ENCODE data around the gene DPF3. TPM values are rescaled to one million over a fixed set of nuclear protein-coding genes. Genes with fewer than 3 reads are reported as not detected.

Gene DPF3
- total and polyA plus RNA-seq, 9 of the 15 experiments (the other 6 are each of a cell fraction or from before 2014, with no cell fraction given), result 0.21 to 4.9 (median 1.2) TPM

DNA sequence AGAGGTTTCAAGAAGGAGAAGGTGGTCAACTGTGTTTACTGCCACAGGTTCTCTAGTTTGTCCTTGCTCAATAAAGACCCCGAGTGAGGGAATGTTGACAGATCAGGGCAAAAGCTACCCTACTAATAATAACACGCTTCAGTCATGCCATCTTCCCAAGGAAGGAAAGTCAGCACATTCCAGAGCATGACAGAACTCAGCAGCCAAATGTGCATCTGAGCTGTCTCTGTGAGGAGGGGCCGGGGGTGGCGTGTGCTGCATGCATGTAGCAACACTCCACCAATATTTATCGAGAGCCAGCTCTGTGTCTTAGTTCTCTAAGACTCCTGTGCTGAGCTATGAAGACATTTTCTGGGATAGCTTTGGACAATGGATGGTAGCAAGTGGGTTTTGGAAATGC is 260.4 kb downstream of the DPF3 start:
- Histone ChIP-seq H3K4me1 (replicated peaks in 1 of 2; ENCODE audit: control insufficient read depth in 2 of 2, insufficient read depth in 2 of 2, low read length in 2 of 2) (no peaks in the 10 kb centered on the region), H3K9me1 (ENCODE audit: control insufficient read depth, insufficient read depth, low read length) (no peaks in the 10 kb centered on the region), H3K27ac (ENCODE audit: extremely low read depth, low read depth, low read length) (no peak overlapping the region), H3K4me3 (no peak overlapping the region), H2AFZ (ENCODE audit: low read depth, low read length) (no peak overlapping the region), H4K20me1 (replicated peaks; ENCODE audit: control insufficient read depth, insufficient read depth, low read length) (no peaks in the 10 kb centered on the region), H3K9ac (ENCODE audit: insufficient read depth in 1 of 2, low read depth in 2 of 2, low read length in 2 of 2) (no peak overlapping the region), H3K9me3 (replicated peaks; ENCODE audit: control insufficient read depth, insufficient read depth, low read depth, low read length) (no peaks in the 10 kb centered on the region), H3K36me3 (ENCODE audit: control insufficient read depth, insufficient read depth, low read length) (no peaks in the 10 kb centered on the region), H3K79me2 (ENCODE audit: control insufficient read depth, insufficient read depth, low read length) (no peaks in the 10 kb centered on the region), H3K4me2 (ENCODE audit: insufficient read depth, low read length) (no peak overlapping the region), H3K27me3 (ENCODE audit: control insufficient read depth in 2 of 2, insufficient read depth in 2 of 2, low read length in 2 of 2) (no peaks in the 10 kb centered on the region)
- in situ Hi-C loops (cut with MboI), result no loop called here
- ATAC-seq (no peak), DNase-seq (ENCODE audit: extremely low read depth in 1 of 4, low spot score in 3 of 4) (no peak), FAIRE-seq (no peak)
- POLR2A ChIA-PET, result interaction anchor here (0.6 kb wide), 1 partner anchor 35 kb away, joined by 3 read pairs; no protein-coding TSS in a partner anchor
- TF ChIP-seq SMARCA5 (IDR thresholded peaks at IDR 0.05) (no peak), U2AF1 (optimal IDR thresholded peaks at IDR 0.05; ENCODE audit: low read depth, low read length) (no peak), ZNF717 (CRISPR knock-in tag; IDR thresholded peaks at IDR 0.05) (no peak), ETV1 (tag; conservative IDR thresholded peaks at IDR 0.05; ENCODE audit: low read depth) (no peak), NCOA6 (IDR thresholded peaks at IDR 0.05) (no peak), MTA3 (IDR thresholded peaks at IDR 0.05; ENCODE audit: borderline replicate concordance) (no peak), PTBP1 (IDR thresholded peaks at IDR 0.05; ENCODE audit: low read depth, low read length) (no peak), ARNT (IDR thresholded peaks at IDR 0.05) (no peak), ZBTB17 (CRISPR knock-in tag; IDR thresholded peaks at IDR 0.05) (no peak), RBBP5 (IDR thresholded peaks at IDR 0.05; ENCODE audit: borderline replicate concordance, insufficient read depth, low read length, poor library complexity, severe bottlenecking) (no peak)
- TF ChIP-seq, protein P1, sequence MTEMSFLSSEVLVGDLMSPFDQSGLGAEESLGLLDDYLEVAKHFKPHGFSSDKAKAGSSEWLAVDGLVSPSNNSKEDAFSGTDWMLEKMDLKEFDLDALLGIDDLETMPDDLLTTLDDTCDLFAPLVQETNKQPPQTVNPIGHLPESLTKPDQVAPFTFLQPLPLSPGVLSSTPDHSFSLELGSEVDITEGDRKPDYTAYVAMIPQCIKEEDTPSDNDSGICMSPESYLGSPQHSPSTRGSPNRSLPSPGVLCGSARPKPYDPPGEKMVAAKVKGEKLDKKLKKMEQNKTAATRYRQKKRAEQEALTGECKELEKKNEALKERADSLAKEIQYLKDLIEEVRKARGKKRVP (CRISPR knock-in tag; IDR thresholded peaks at IDR 0.05), result no peak
- TF ChIP-seq, protein P2, sequence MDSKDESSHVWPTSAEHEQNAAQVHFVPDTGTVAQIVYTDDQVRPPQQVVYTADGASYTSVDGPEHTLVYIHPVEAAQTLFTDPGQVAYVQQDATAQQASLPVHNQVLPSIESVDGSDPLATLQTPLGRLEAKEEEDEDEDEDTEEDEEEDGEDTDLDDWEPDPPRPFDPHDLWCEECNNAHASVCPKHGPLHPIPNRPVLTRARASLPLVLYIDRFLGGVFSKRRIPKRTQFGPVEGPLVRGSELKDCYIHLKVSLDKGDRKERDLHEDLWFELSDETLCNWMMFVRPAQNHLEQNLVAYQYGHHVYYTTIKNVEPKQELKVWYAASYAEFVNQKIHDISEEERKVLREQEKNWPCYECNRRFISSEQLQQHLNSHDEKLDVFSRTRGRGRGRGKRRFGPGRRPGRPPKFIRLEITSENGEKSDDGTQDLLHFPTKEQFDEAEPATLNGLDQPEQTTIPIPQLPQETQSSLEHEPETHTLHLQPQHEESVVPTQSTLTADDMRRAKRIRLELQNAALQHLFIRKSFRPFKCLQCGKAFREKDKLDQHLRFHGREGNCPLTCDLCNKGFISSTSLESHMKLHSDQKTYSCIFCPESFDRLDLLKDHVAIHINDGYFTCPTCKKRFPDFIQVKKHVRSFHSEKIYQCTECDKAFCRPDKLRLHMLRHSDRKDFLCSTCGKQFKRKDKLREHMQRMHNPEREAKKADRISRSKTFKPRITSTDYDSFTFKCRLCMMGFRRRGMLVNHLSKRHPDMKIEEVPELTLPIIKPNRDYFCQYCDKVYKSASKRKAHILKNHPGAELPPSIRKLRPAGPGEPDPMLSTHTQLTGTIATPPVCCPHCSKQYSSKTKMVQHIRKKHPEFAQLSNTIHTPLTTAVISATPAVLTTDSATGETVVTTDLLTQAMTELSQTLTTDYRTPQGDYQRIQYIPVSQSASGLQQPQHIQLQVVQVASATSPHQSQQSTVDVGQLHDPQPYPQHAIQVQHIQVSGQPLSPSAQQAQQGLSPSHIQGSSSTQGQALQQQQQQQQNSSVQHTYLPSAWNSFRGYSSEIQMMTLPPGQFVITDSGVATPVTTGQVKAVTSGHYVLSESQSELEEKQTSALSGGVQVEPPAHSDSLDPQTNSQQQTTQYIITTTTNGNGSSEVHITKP (IDR thresholded peaks at IDR 0.05; ENCODE audit: partially characterized antibody), result no peak
- TF ChIP-seq, protein P3, sequence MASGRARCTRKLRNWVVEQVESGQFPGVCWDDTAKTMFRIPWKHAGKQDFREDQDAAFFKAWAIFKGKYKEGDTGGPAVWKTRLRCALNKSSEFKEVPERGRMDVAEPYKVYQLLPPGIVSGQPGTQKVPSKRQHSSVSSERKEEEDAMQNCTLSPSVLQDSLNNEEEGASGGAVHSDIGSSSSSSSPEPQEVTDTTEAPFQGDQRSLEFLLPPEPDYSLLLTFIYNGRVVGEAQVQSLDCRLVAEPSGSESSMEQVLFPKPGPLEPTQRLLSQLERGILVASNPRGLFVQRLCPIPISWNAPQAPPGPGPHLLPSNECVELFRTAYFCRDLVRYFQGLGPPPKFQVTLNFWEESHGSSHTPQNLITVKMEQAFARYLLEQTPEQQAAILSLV (tag; IDR thresholded peaks at IDR 0.05), result no peak
- TF ChIP-seq, protein P4, sequence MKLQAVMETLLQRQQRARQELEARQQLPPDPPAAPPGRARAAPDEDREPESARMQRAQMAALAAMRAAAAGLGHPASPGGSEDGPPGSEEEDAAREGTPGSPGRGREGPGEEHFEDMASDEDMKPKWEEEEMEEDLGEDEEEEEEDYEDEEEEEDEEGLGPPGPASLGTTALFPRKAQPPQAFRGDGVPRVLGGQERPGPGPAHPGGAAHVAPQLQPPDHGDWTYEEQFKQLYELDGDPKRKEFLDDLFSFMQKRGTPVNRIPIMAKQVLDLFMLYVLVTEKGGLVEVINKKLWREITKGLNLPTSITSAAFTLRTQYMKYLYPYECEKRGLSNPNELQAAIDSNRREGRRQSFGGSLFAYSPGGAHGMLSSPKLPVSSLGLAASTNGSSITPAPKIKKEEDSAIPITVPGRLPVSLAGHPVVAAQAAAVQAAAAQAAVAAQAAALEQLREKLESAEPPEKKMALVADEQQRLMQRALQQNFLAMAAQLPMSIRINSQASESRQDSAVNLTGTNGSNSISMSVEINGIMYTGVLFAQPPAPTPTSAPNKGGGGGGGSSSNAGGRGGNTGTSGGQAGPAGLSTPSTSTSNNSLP (IDR thresholded peaks at IDR 0.05; ENCODE audit: borderline replicate concordance, low read depth, low read length), result no peak
- TF ChIP-seq, protein P5, sequence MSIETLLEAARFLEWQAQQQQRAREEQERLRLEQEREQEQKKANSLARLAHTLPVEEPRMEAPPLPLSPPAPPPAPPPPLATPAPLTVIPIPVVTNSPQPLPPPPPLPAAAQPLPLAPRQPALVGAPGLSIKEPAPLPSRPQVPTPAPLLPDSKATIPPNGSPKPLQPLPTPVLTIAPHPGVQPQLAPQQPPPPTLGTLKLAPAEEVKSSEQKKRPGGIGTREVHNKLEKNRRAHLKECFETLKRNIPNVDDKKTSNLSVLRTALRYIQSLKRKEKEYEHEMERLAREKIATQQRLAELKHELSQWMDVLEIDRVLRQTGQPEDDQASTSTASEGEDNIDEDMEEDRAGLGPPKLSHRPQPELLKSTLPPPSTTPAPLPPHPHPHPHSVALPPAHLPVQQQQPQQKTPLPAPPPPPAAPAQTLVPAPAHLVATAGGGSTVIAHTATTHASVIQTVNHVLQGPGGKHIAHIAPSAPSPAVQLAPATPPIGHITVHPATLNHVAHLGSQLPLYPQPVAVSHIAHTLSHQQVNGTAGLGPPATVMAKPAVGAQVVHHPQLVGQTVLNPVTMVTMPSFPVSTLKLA (conservative IDR thresholded peaks at IDR 0.05), result no peak
- CTCF ChIA-PET (ENCODE audit: low intra/inter-chr PET ratio), result no interaction called here
- 2% methylated on average over 5 of the region's 5 CpGs for WGBS (ENCODE audit: insufficient coverage, low coverage, missing lambda C conversion rate)
- intact Hi-C loops (cut with micrococcal nuclease), result no loop called here
- no TSS peak for BruUV-seq (replicated peaks)

Measured in K562 (cell line).